ENCODE data around the gene MAN1B1.

DNA sequence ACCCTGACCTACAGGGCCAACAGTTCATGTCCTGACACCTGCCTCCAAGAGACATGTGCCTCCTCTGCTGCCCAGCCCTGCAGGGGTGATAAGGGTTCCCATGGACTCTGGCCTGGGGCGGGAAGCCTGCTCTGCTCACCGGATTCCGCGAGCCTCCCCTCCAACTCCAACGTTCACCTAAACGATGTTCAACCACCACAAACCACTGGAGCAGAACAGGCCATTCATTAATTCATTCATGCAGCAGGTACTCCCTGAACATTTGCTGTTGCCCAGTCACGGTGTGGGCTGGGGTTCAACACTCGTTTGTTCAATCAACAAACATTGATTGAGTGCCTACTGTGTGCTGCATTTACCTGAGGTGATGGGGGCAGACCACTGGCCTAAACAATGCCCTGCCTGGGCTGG is 12.8 kb upstream of the MAN1B1 start:
- TF ChIP-seq POLR2A (IDR thresholded peaks at IDR 0.05) (no peak), EP300 (IDR thresholded peaks at IDR 0.05) (no peak)
- TF ChIP-seq, protein P1, sequence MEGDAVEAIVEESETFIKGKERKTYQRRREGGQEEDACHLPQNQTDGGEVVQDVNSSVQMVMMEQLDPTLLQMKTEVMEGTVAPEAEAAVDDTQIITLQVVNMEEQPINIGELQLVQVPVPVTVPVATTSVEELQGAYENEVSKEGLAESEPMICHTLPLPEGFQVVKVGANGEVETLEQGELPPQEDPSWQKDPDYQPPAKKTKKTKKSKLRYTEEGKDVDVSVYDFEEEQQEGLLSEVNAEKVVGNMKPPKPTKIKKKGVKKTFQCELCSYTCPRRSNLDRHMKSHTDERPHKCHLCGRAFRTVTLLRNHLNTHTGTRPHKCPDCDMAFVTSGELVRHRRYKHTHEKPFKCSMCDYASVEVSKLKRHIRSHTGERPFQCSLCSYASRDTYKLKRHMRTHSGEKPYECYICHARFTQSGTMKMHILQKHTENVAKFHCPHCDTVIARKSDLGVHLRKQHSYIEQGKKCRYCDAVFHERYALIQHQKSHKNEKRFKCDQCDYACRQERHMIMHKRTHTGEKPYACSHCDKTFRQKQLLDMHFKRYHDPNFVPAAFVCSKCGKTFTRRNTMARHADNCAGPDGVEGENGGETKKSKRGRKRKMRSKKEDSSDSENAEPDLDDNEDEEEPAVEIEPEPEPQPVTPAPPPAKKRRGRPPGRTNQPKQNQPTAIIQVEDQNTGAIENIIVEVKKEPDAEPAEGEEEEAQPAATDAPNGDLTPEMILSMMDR (IDR thresholded peaks at IDR 0.05), result no peak
